T follicular helper cell (primary cell): ENCODE measurements around the gene PTPN7.
"Not testable (repeated sequence)": the region's sequence is repeated elsewhere in the genome, so short reads cannot be mapped to it uniquely, and the experiment has no call there.

Experiments used
- DNase-seq: peaks from one replicate; pipeline ENCODE4 v3.0.0-alpha.2; 2020; ENCODE audit warnings: low read depth

PTPN7 gene

DNA sequence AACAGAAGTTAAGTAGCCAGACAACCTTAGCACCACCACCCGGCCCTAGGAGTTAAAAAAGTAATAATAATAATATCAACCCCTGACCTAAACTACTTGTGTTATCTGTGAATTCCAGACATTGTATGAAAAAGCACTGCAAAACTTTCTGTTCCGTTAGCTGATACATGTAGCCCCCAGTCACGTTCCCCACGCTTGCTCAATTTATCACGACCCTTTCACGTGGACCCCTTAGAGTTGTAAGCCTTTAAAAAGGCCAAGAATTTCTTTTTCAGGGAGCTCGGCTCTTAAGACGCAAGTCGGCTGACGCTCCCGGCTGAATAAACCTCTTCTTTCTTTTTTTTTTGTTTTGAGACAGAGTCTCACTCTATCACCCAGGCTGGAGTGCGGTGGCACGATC is 6.7 kb upstream of the PTPN7 start:
- not testable (repeated sequence) for DNase-seq

DNA sequence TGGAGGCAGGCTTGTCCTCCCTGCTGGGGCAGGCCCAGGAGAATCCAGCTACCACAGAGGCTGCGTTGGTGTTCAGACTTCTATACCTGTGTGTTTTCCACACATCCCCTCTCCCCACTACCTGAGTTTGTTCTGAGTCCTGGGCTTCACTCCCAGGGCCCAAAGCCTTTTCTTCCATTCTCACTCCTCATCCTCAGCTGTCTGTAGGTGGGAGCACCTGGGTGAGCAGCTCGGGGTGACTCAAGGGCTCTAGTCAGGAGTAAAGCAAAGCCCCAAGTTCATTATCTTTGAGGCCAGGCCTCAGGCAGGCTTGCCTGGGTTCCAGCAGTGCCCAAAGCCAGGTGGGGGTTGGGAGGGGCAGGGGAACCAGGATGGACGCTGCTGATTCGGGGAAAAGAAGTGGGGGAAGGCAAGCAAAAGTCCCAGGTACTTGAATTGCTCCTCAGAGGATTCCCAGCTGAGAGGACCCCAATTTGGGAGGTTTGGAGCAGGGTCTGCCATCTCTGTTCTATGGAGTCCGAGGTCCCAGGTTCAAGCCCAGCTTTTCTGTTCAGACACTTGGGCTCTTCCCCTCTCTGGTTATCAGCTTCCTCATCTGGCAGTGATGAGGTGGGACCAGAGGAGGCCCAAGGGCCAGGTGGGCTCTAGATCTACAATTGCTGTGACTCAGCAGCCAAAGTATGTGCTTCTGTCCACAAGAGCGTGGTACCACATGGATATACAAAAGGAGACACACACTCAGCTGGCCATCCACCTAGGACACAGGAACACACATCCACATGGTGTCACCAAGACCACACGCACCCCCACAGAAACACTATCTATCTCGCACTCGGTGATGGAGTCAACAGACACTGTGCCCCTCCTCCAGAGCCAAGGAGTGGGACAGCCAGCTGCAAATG is 5.8 kb upstream of the PTPN7 start:
- no peak for DNase-seq

DNA sequence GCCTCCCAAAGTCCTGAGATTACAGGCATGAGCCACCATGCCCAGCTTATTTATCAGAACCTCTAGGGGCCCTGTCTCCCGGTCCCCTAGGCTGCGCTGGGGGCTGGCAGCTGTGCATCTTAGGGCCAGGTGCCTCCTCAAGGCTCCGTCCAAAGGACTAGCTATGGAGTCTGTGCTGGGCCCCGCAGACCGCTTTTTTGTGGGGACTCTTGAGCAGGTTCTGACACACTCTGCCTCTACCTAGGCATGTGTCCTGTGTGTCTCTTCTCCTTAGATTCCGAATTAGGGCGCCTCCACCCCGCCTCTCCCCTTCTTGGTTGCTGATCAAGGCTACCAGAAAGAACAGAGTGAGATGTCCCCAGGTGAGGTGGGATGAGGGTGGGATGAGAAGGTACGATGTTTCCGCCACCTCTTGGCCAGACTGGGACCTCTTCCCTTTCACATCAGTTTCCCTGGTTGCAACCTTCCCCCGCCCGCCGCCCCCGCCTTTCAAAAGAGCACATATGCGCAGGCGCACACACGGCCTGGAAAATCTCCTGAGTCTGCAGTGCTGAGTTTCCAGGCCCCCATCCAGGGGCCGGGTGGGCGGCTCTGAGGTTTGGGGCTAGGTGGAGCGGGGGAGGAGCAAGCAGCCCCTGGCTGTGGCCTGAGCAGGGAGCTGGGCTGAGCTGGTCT is 5.0 kb upstream of the PTPN7 start:
- DNase-seq = no peak

GRCh38 chr1:202164271-202165037 is 4.1 kb upstream of the PTPN7 start:
- DNase-seq = peak; percentile 74

DNA sequence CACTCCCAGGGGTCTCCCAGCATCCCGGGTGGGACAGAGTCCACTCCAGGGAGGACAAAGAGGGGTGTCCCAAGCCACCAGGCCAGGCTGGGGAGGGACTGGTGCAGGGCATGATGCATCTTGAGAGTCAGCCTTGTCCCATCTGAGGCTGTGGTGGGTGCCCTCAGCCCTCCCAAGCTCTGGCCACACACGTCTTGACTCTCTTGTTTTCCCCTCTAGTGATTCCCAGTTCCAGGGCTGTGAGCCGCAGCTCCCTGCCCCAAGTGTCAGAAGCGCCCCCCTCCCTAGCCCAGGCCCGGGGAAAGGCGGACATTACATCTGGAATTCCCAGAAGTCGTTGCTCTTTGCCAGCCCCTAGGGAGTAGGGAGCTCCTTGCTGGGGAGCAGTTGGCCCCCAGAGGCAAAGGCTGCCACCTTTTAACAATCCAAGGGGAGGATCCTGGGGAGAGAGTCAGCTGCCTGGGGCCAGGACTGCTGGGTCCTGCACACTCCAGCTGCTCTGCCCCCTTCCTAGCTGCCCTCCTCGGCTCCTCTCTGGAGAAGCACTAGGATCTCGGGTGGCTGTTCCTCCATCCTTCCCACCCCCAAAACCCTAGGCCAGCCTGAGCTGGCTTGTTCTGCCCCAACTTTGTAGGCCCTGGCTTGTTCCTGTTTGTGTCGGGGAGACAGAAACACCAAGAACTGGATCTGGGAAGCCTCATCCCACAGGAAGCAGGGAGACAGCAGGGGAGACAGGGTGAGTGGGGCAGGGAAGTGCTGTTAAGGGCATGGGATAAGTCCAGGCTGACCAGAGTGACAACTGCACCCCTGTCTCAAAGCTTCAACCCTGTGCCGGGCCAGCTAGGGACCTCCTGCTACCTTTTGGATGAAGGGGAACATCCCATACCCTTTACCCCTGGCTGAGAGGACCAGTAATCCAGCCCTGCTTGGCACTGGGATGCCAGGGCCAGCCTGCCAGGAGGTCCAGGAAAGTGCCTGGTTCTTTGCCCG is 3.2 kb upstream of the PTPN7 start:
- DNase-seq = no peak

- no peak for DNase-seq
Measured at GRCh38 chr1:202162418-202163280, 2.2 kb upstream of the PTPN7 start.

DNA sequence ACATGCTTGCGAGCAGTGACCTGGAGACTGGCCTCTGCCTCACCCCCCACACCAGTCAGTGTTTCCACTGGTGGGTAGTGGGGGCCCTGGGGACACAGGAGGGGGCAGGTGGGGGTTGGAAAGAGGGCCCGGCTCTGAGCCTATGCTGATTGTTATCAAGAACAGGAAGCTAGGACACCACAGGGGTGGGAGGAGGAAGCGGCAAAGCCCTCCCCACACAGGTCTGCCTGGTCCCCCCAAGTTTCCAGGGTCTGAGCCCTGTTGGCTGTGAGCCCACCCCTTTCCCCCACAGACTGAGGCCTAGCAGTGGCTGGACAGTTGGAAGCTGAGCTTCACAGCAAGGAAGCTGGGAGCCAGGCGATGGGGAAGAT is 1.6 kb upstream of the PTPN7 start:
- no peak for DNase-seq

DNA sequence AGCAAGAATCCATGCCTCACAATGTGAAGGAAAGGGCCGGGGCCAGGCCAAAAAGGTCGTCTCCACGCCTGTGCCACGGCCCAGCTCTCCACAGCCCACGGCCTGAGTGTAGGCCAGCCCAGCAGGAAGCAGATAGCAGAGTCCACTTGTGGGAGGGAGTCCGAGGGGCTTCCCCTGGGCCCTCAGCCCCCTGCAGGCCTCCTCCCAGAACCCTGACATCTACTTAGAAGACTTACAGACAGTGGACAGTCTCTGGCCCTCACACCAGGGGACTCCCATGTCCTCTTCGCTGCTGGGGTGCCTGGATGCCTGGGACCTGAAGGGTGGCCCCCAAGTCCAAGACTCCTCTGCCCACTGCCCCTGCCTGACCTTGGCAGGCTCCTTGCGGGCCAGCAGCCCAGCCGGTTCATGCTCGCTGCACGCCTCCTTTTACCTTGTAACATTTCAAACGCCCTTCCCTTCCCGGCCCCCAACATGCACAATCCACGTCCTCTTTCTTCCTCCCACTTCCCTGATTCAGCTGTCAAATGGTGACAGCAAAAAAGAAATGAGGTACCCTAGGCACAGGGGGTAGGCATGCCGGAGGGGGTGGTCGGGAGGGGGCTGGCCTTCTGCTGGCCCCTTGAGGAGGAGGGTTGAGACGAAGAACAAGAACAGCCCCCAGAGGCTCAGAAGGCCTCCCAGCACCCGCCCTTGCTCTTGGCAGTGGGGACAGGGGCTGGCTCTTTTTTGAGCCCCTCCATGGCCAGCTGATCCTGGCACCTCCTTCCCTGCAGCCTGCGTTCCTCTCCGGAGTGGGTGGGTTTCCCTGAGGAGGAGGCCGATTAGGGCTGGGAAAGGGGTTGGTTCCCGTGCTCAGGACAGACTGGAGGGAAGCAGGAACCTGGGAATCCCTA is 997 bp upstream of the PTPN7 start:
- no peak for DNase-seq

- no peak for DNase-seq
Measured at GRCh38 chr1:202159534-202160371, 649 bp downstream of the PTPN7 start.

GRCh38 chr1:202158810-202159533 is 1.4 kb downstream of the PTPN7 start:
- DNase-seq = no peak

- DNase-seq = no peak
Measured at GRCh38 chr1:202157945-202158344, 2.5 kb downstream of the PTPN7 start.

DNA sequence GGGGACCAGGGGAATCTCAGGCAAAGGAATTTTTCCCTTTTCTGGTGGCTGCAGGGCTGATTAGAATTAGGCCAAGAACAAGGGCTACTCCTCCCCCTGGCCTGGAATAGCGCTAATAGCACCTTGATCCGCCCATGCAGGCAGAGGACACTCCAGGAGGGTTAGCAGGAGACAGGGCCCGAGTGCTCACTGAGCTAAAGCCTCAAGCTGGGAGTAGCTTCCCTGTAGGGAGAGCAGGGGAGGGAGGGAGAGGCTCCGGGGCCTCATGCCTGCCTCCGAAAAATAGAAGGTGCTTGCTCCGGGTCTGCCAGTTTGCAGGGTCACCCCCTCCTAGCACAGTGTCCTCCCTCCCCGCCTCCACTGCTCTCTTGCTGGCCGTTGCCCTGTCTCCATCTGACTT is 3.8 kb downstream of the PTPN7 start:
- DNase-seq = no peak

GRCh38 chr1:202155478-202156021 is 4.9 kb downstream of the PTPN7 start:
- no peak for DNase-seq

- peak; percentile 39 for DNase-seq
Measured at GRCh38 chr1:202154766-202155477, 5.5 kb downstream of the PTPN7 start.

GRCh38 chr1:202154148-202154765 is 6.1 kb downstream of the PTPN7 start:
- DNase-seq = no peak

DNA sequence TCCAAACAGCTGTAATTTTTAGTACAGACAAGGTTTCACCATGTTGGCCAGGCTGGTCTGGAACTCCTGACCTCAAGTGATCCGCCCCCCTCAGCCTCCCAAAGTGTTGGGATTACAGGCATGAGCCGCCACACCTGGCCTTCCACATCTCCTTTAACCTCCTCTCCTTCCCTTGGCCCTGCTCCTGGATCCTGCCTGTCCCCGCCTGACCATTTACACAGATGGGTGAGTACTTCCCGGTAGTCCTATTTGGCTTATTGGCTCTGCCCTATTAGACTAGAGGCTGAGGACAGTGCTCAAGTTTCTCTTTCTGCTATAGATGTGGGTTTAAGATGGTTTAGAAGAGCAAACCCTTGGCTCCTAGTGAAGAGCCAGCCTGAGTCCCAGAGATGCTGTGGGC is 7.1 kb downstream of the PTPN7 start:
- no peak for DNase-seq
